H1 (cell line): Measurements from ENCODE around the gene ALDH1A3. TPM values are rescaled to one million over a fixed set of nuclear protein-coding genes. Genes with fewer than 3 reads are reported as not detected.

Experiments used
- CTCF ChIA-PET: fragments of 300-600 bp; sonication (Branson Sonifier 250); formaldehyde crosslinking; loops from one replicate; lab custom pipeline; 2021; ENCODE audit not compliant: partially characterized antibody; lab: Charles Lee
- POLR2A ChIA-PET: fragments of 300-600 bp; sonication (Branson Sonifier 250); formaldehyde crosslinking; loops from one replicate; lab custom pipeline; 2021; ENCODE audit warnings: inconsistent platforms; ENCODE audit not compliant: partially characterized antibody; lab: Charles Lee
- DNase-seq, 2 experiments: peaks; one replicate each; pipeline versions ENCODE4 v3.0.0 to v3.0.0-alpha.2; 2010 to 2022; ENCODE audit warnings: low spot score in 2 of 2, low read depth in 1 of 2, mixed read lengths in 1 of 2
- FAIRE-seq: peaks from 2 replicates; lab custom pipeline; 2011; peaks lifted over from hg19 to GRCh38; lab: Jason Lieb, UNC
- H2AFZ ChIP-seq: 2 replicates; pipeline ENCODE4 v1.8.1; 2012; ENCODE audit warnings: low read length, inconsistent platforms
- H2AK5ac ChIP-seq: 2 replicates; pipeline ENCODE4 v1.6.1; 2013; ENCODE audit warnings: low read depth, low read length
- H2BK120ac ChIP-seq: replicated peaks from 2 replicates; pipeline ENCODE3; 2013; ENCODE audit warnings: low read depth, low read length, inconsistent platforms
- H2BK12ac ChIP-seq: 2 replicates; pipeline ENCODE4 v1.6.1; 2013; ENCODE audit warnings: low read depth, low read length
- H2BK15ac ChIP-seq: 2 replicates; pipeline ENCODE4 v1.6.1; 2013; ENCODE audit warnings: low read length
- H2BK20ac ChIP-seq: 2 replicates; pipeline ENCODE4 v1.6.1; 2013; ENCODE audit warnings: low read length
- H2BK5ac ChIP-seq: 2 replicates; pipeline ENCODE4 v1.6.1; 2013; ENCODE audit warnings: low read depth, low read length
- H3K14ac ChIP-seq: 2 replicates; pipeline ENCODE4 v1.6.1; 2013; ENCODE audit warnings: inconsistent platforms; ENCODE audit not compliant: insufficient read length
- H3K18ac ChIP-seq: 2 replicates; pipeline ENCODE4 v1.6.1; 2013; ENCODE audit warnings: low read length; ENCODE audit errors: extremely low read depth
- H3K23ac ChIP-seq: 2 replicates; pipeline ENCODE4 v1.6.1; 2013; ENCODE audit warnings: inconsistent platforms; ENCODE audit not compliant: insufficient read length
- H3K23me2 ChIP-seq: 2 replicates; pipeline ENCODE4 v1.6.1; 2013; ENCODE audit warnings: low read depth, low read length
- H3K27ac ChIP-seq: 2 replicates; pipeline ENCODE4 v1.6.1; 2011; ENCODE audit warnings: low read depth, low read length, inconsistent platforms
- H3K27me3 ChIP-seq, 4 experiments: replicated peaks in 1 of 4; 1 replicate in 1 of 4; 2 replicates in 3 of 4; pipeline versions ENCODE4 v1.6.1 to v1.8.1; 2011 to 2013; ENCODE audit warnings: low read length in 3 of 4, mild to moderate bottlenecking in 3 of 4, inconsistent platforms in 2 of 4, mixed read lengths in 2 of 4, moderate library complexity in 1 of 4; ENCODE audit not compliant: control insufficient read depth in 3 of 4, insufficient read depth in 3 of 4; ENCODE audit errors: extremely low read depth in 1 of 4
- H3K36me3 ChIP-seq, 4 experiments: 2 replicates each; pipeline versions ENCODE4 v1.6.1 to v1.8.1; 2011 to 2013; ENCODE audit warnings: mild to moderate bottlenecking in 4 of 4, low read length in 3 of 4, moderate library complexity in 2 of 4, control low read depth in 1 of 4, inconsistent platforms in 1 of 4; ENCODE audit not compliant: insufficient read depth in 4 of 4, control insufficient read depth in 2 of 4
- H3K4ac ChIP-seq: replicated peaks from 2 replicates; pipeline ENCODE3; 2013; ENCODE audit warnings: low read length, low read depth, mixed read lengths, inconsistent platforms; ENCODE audit not compliant: insufficient read length
- H3K4me1 ChIP-seq, 4 experiments: replicated peaks in 1 of 4; 1 replicate in 1 of 4; 2 replicates in 3 of 4; pipeline versions ENCODE4 v1.6.1 to v1.8.1; 2011 to 2013; ENCODE audit warnings: low read length in 3 of 4, inconsistent platforms in 2 of 4, mixed read lengths in 1 of 4; ENCODE audit not compliant: insufficient read depth in 4 of 4, control insufficient read depth in 3 of 4
- H3K4me2 ChIP-seq, 2 experiments: 2 replicates each; pipeline versions ENCODE4 v1.6.1 to v1.8.1; 2011 to 2013; ENCODE audit warnings: low read depth in 2 of 2, low read length in 2 of 2, control low read depth in 1 of 2, inconsistent platforms in 1 of 2, mild to moderate bottlenecking in 1 of 2; ENCODE audit not compliant: insufficient read depth in 1 of 2
- H3K4me3 ChIP-seq, 4 experiments: fragments of 200-600, 300-600 bp in 1 of 4; sonication (generic), shearing (Covaris generic), sonication (Bioruptor Twin) in 1 of 4; 2 replicates each; pipeline versions ENCODE4 v1.5.1 to v1.8.1; 2011 to 2016; ENCODE audit warnings: low read length in 4 of 4, low read depth in 3 of 4, control low read depth in 2 of 4, inconsistent platforms in 2 of 4, mild to moderate bottlenecking in 2 of 4, mixed read lengths in 1 of 4, moderate library complexity in 1 of 4; ENCODE audit not compliant: insufficient read depth in 2 of 4; ENCODE audit errors: extremely low read depth in 1 of 4
- H3K56ac ChIP-seq: replicated peaks from 2 replicates; pipeline ENCODE3; 2013; ENCODE audit warnings: low read depth, mild to moderate bottlenecking, mixed read lengths, low read length, inconsistent platforms; ENCODE audit not compliant: insufficient read length
- H3K79me1 ChIP-seq: 2 replicates; pipeline ENCODE4 v1.6.1; 2013; ENCODE audit warnings: low read depth, low read length, control low read depth
- H3K79me2 ChIP-seq, 2 experiments: 2 replicates each; pipeline versions ENCODE4 v1.6.1 to v1.8.1; 2012 to 2013; ENCODE audit warnings: low read length in 2 of 2, mild to moderate bottlenecking in 2 of 2, inconsistent platforms in 1 of 2; ENCODE audit not compliant: insufficient read depth in 2 of 2, control insufficient read depth in 1 of 2
- H3K9ac ChIP-seq, 4 experiments: replicated peaks in 1 of 4; 1 replicate in 1 of 4; 2 replicates in 3 of 4; pipeline versions ENCODE4 v1.6.1 to v1.8.1; 2011 to 2013; ENCODE audit warnings: low read depth in 3 of 4, low read length in 3 of 4, control low read depth in 2 of 4, mild to moderate bottlenecking in 2 of 4, moderate library complexity in 2 of 4, inconsistent platforms in 1 of 4; ENCODE audit errors: extremely low read depth in 1 of 4
- H3K9me3 ChIP-seq, 2 experiments: 2 replicates each; pipeline versions ENCODE4 v1.6.1 to v1.8.1; 2012 to 2013; ENCODE audit warnings: mild to moderate bottlenecking in 2 of 2, moderate library complexity in 2 of 2, control low read depth in 1 of 2, inconsistent platforms in 1 of 2, low read depth in 1 of 2, low read length in 1 of 2, mixed read lengths in 1 of 2; ENCODE audit not compliant: insufficient read depth in 2 of 2
- H4K20me1 ChIP-seq, 2 experiments: replicated peaks in 1 of 2; 2 replicates each; pipeline versions ENCODE3 to v1.8.1; 2011 to 2013; ENCODE audit warnings: inconsistent platforms in 2 of 2, low read length in 2 of 2, mild to moderate bottlenecking in 1 of 2; ENCODE audit not compliant: insufficient read depth in 2 of 2, control insufficient read depth in 1 of 2
- H4K5ac ChIP-seq: 2 replicates; pipeline ENCODE4 v1.6.1; 2013; ENCODE audit warnings: low read length, low read depth, mixed read lengths, inconsistent platforms; ENCODE audit not compliant: insufficient read length
- H4K8ac ChIP-seq: 2 replicates; pipeline ENCODE4 v1.8.0; 2013; ENCODE audit warnings: mild to moderate bottlenecking, moderate library complexity, low read length, inconsistent platforms; ENCODE audit not compliant: insufficient read depth; ENCODE audit errors: extremely low read depth
- H4K91ac ChIP-seq: replicated peaks from 2 replicates; pipeline ENCODE3; 2013; ENCODE audit warnings: low read length, mixed read lengths, inconsistent platforms; ENCODE audit not compliant: insufficient read length
- ASH2L ChIP-seq: fragments of 200-600, 300-600 bp; sonication (generic); IDR thresholded peaks from one replicate; pipeline ENCODE4 v1.7.1; 2017; ENCODE audit warnings: low read length
- CTBP2 ChIP-seq: IDR thresholded peaks from 2 replicates; pipeline ENCODE4 v1.7.0; 2011; ENCODE audit warnings: borderline replicate concordance, mild to moderate bottlenecking, moderate library complexity, mixed read lengths, low read length; ENCODE audit not compliant: insufficient read depth, insufficient read length
- EP300 ChIP-seq, 2 experiments: IDR thresholded peaks; 1 replicate in 1 of 2; 2 replicates in 1 of 2; pipeline ENCODE4 v1.6.1; 2011 to 2012; ENCODE audit warnings: low read depth in 2 of 2, low read length in 2 of 2, mild to moderate bottlenecking in 2 of 2, borderline replicate concordance in 1 of 2, inconsistent platforms in 1 of 2, moderate library complexity in 1 of 2
- KDM1A ChIP-seq: fragments of 200-600, 300-600 bp; sonication (generic); IDR thresholded peaks from 2 replicates; pipeline ENCODE4 v1.7.1; 2016; ENCODE audit warnings: mild to moderate bottlenecking, low read length, borderline replicate concordance
- POU5F1 ChIP-seq: IDR thresholded peaks from 2 replicates; pipeline ENCODE4 v1.6.1; 2011; ENCODE audit warnings: low read depth, mild to moderate bottlenecking, low read length, moderate library complexity
- RBBP5 ChIP-seq: IDR thresholded peaks from 2 replicates; pipeline ENCODE4 v1.7.1; 2012; ENCODE audit warnings: low read depth, mild to moderate bottlenecking, inconsistent platforms, low read length, moderate library complexity, borderline replicate concordance
- SP2 ChIP-seq: IDR thresholded peaks from 2 replicates; pipeline ENCODE4 v1.6.1; 2012; ENCODE audit warnings: mild to moderate bottlenecking, low read length, inconsistent platforms
- SRF ChIP-seq: IDR thresholded peaks from 2 replicates; pipeline ENCODE4 v1.6.1; 2011; ENCODE audit warnings: mild to moderate bottlenecking, low read depth, low read length, moderate library complexity
- TAF1 ChIP-seq: IDR thresholded peaks from 2 replicates; pipeline ENCODE4 v1.6.1; 2011; ENCODE audit warnings: mild to moderate bottlenecking, low read depth, low read length
- TCF12 ChIP-seq: IDR thresholded peaks from 2 replicates; pipeline ENCODE4 v1.6.1; 2011; ENCODE audit warnings: low read depth, mild to moderate bottlenecking, low read length
- TEAD4 ChIP-seq: IDR thresholded peaks from 2 replicates; pipeline ENCODE4 v1.6.1; 2012; ENCODE audit warnings: low read depth, low read length, inconsistent platforms, mixed read lengths
- ZNF274 ChIP-seq: IDR thresholded peaks from 2 replicates; pipeline ENCODE4 v1.7.0; 2012; ENCODE audit warnings: low read length, borderline replicate concordance; ENCODE audit errors: extremely low read depth
- WGBS, 2 experiments: shearing (Covaris generic) in 1 of 2; methylation state at CpG; one replicate each; pipeline versions ENCODE4 v1.1.6 to v1.1.7; 2013 to 2015; ENCODE audit warnings: low lambda C conversion rate in 2 of 2, mixed read lengths in 2 of 2, inconsistent platforms in 1 of 2, low coverage in 1 of 2, missing lambda C conversion rate in 1 of 2; ENCODE audit not compliant: insufficient replicate concordance in 2 of 2, insufficient coverage in 1 of 2, insufficient read length in 1 of 2; ENCODE audit errors: extremely low coverage in 1 of 2, missing lambda C conversion rate in 1 of 2; 5-methylcytosine and 5-hydroxymethylcytosine counted together
- polyA plus RNA-seq, 7 experiments: library from polyadenylated mRNA; depleted of rRNA in 3 of 7; stranded (reverse) in 5 of 7; unstranded in 2 of 7; fragments of >200 nt in 5 of 7; fragments of 200-250 nt in 2 of 7; gene quantifications; 1 replicate in 5 of 7; 2 replicates in 1 of 7; 4 replicates in 1 of 7; pipeline versions ENCODE4 v1.2.1 to v1.2.3, GENCODE V29; 2011 to 2013; ENCODE audit warnings: missing spikeins in 2 of 7, mixed read lengths in 2 of 7
- total RNA-seq: library from RNA; stranded (reverse); fragmentation: NEBNext Ultra II Directional; extraction: Animal tissue kit (Norgen Biotek cat#: 25700); gene quantifications from 2 replicates; pipeline ENCODE4 v1.2.1, GENCODE V29; 2021

Gene ALDH1A3
- total and polyA plus RNA-seq, 2 of the 8 experiments (the other 6 are each of a cell fraction or from before 2014, with no cell fraction given) = 2.2 to 5.5 TPM

GRCh38 chr15:100833417-100834389 lies 45.9 kb upstream of the ALDH1A3 start:
- H2BK20ac ChIP-seq = no peak overlapping the region
- DNase-seq = no peak
- H2BK12ac ChIP-seq = no peak overlapping the region
- CTCF ChIA-PET = interaction anchor here (0.8 to 1.2 kb wide), 4 partner anchors 9 to 123 kb away, joined by 3 read pairs; no protein-coding TSS in a partner anchor
- H2BK15ac ChIP-seq = no peak overlapping the region
- H3K4me3 ChIP-seq = no peak overlapping the region
- no peak overlapping the region for H3K18ac ChIP-seq
- no peak overlapping the region for H4K5ac ChIP-seq
- H3K4ac ChIP-seq = no peak overlapping the region
- no peak overlapping the region for H2AFZ ChIP-seq
- no peaks in the 10 kb centered on the region for H3K79me1 ChIP-seq
- no peaks in the 10 kb centered on the region for H3K4me1 ChIP-seq
- H3K4me2 ChIP-seq = no peak overlapping the region
- no peak overlapping the region for H2BK5ac ChIP-seq
- H3K56ac ChIP-seq = no peak overlapping the region
- H3K27me3 ChIP-seq = no peaks in the 10 kb centered on the region
- no peaks in the 10 kb centered on the region for H3K23me2 ChIP-seq
- no peak overlapping the region for H3K9ac ChIP-seq
- WGBS, 2 experiments = 84% methylated on average over 11 of the region's 11 CpGs; no CpG with 5 or more reads in 1 of the 2 experiments
- no peak overlapping the region for H4K91ac ChIP-seq
- TF ChIP-seq RBBP5 = no peak
- TF ChIP-seq TEAD4 = no peak
- no peak for TF ChIP-seq TCF12
- TF ChIP-seq KDM1A = no peak
- TF ChIP-seq ZNF274 = no peak
- no peak for TF ChIP-seq TAF1
- no peak for TF ChIP-seq SRF
- TF ChIP-seq POU5F1 = no peak
- TF ChIP-seq ASH2L = no peak
- no peak for TF ChIP-seq SP2
- TF ChIP-seq EP300 (IDR thresholded peaks at IDR 0.05; ENCODE audit: borderline replicate concordance in 1 of 2, low read depth in 2 of 2, low read length in 2 of 2) = no peak
- no peak for TF ChIP-seq CTBP2
- no peaks in the 10 kb centered on the region for H3K9me3 ChIP-seq
- POLR2A ChIA-PET = interaction anchor here (1.0 kb wide), 1 partner anchor 9 kb away, joined by 4 read pairs; no protein-coding TSS in a partner anchor
- H3K36me3 ChIP-seq = no peaks in the 10 kb centered on the region
- no peak for FAIRE-seq
- H3K79me2 ChIP-seq = no peaks in the 10 kb centered on the region
- H3K14ac ChIP-seq = no peak overlapping the region
- H2BK120ac ChIP-seq = no peak overlapping the region
- H2AK5ac ChIP-seq = no peak overlapping the region
- no peak overlapping the region for H3K27ac ChIP-seq
- no peak overlapping the region for H3K23ac ChIP-seq
- H4K20me1 ChIP-seq = no peaks in the 10 kb centered on the region
- H4K8ac ChIP-seq = no peak overlapping the region
